ENCODE results near the gene OOEP.

DNA sequence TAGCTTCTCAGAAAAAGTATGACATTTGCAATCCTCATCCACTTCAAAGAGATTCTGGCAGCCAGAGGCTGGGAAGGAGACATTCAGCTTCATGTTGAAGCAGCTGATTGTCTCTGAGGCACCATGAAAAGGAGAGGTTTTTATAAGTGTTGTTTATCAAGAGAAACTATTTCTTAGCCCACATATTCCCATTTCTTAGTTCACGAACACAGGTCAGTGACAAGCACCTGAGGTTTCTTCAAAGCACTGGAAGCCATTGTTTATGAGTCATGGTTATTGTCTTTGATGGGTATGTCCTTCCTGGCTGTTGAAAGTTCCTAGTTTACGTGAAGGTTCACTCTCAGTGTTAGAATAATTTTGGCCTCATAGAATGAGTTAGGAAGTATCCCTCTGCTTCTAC lies 22.0 kb upstream of the OOEP start:
- TF ChIP-seq, protein P1, sequence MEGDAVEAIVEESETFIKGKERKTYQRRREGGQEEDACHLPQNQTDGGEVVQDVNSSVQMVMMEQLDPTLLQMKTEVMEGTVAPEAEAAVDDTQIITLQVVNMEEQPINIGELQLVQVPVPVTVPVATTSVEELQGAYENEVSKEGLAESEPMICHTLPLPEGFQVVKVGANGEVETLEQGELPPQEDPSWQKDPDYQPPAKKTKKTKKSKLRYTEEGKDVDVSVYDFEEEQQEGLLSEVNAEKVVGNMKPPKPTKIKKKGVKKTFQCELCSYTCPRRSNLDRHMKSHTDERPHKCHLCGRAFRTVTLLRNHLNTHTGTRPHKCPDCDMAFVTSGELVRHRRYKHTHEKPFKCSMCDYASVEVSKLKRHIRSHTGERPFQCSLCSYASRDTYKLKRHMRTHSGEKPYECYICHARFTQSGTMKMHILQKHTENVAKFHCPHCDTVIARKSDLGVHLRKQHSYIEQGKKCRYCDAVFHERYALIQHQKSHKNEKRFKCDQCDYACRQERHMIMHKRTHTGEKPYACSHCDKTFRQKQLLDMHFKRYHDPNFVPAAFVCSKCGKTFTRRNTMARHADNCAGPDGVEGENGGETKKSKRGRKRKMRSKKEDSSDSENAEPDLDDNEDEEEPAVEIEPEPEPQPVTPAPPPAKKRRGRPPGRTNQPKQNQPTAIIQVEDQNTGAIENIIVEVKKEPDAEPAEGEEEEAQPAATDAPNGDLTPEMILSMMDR (IDR thresholded peaks at IDR 0.05; ENCODE audit: low read depth, low read length, poor library complexity, severe bottlenecking) = no peak
- no peak for TF ChIP-seq EZH2phosphoT487 (IDR thresholded peaks at IDR 0.05; ENCODE audit: borderline replicate concordance, low read length)
